HepG2 (cell line): Measurements from ENCODE around the gene SLC35F3. TPM values are rescaled to one million over a fixed set of nuclear protein-coding genes. Genes with fewer than 3 reads are reported as not detected.

Experiments
- ATAC-seq: fragments of 200-7000 bp; cut with Tn5 transposase; 3 replicates; pipeline ENCODE4 v1.9.1; 2020; ENCODE audit warnings: mild to moderate bottlenecking, moderate library complexity
- BruUV-seq: library from RNA; stranded (reverse); fragments of 400-500 nt; replicated peaks from 2 replicates; lab custom pipeline; 2021; lab: Mats Ljungman, UMichigan
- CTCF ChIA-PET: fragments of 300-600 bp; formaldehyde crosslinking; extraction: SDS; loops from one replicate; lab custom pipeline; 2021; ENCODE audit warnings: low total read pairs, inconsistent platforms, low intra/inter-chr PET ratio; lab: Yijun Ruan, JAX
- POLR2A ChIA-PET: fragments of 350-600 bp; sonication (Branson Sonifier 250); formaldehyde crosslinking; loops from one replicate; lab custom pipeline; 2020; ENCODE audit warnings: antibody characterized with exemption, inconsistent platforms; lab: Yijun Ruan, JAX
- DNase-seq: peaks from one replicate; pipeline ENCODE4 v3.0.0-alpha.2; 2015; ENCODE audit warnings: low spot score
- FAIRE-seq: peaks from 3 replicates; lab custom pipeline; 2011; peaks lifted over from hg19 to GRCh38; lab: Jason Lieb, UNC
- H2AFZ ChIP-seq: one replicate; pipeline ENCODE4 v1.6.1; 2011; ENCODE audit warnings: low read length, inconsistent platforms
- H3K27ac ChIP-seq: fragments of 300-600 bp; 3 replicates; pipeline ENCODE4 v1.8.0; 2011; ENCODE audit warnings: mixed run types, mild to moderate bottlenecking, mixed read lengths, low read length, inconsistent platforms; ENCODE audit not compliant: insufficient read depth; ENCODE audit errors: extremely low read length
- H3K27me3 ChIP-seq, 2 experiments: fragments of 200-600 bp in 1 of 2; 2 replicates in 1 of 2; 3 replicates in 1 of 2; pipeline versions ENCODE4 v1.6.0 to v1.8.0; 2011; ENCODE audit warnings: low read length in 2 of 2, mild to moderate bottlenecking in 2 of 2, moderate library complexity in 2 of 2, inconsistent platforms in 1 of 2; ENCODE audit not compliant: insufficient read depth in 2 of 2, control insufficient read depth in 1 of 2
- H3K36me3 ChIP-seq, 2 experiments: fragments of 200-600 bp in 1 of 2; replicated peaks in 1 of 2; 2 replicates in 1 of 2; 3 replicates in 1 of 2; pipeline versions ENCODE4 v1.5.1 to v1.8.0; 2011; ENCODE audit warnings: low read length in 2 of 2, inconsistent platforms in 1 of 2; ENCODE audit not compliant: insufficient read depth in 2 of 2, control insufficient read depth in 1 of 2
- H3K4me1 ChIP-seq: 2 replicates; pipeline ENCODE4 v1.5.1; 2012; ENCODE audit warnings: low read length, inconsistent platforms; ENCODE audit not compliant: insufficient read depth
- H3K4me2 ChIP-seq: 2 replicates; pipeline ENCODE4 v1.6.0; 2011; ENCODE audit warnings: low read depth, low read length, inconsistent platforms
- H3K4me3 ChIP-seq, 3 experiments: fragments of 200-600 bp in 1 of 3; sonication (generic), shearing (Covaris generic) in 1 of 3; replicated peaks in 1 of 3; 2 replicates each; pipeline ENCODE4 v1.5.1; 2011 to 2016; ENCODE audit warnings: low read length in 3 of 3, inconsistent platforms in 2 of 3, low read depth in 2 of 3, mild to moderate bottlenecking in 2 of 3, control low read depth in 1 of 3, mixed read lengths in 1 of 3; ENCODE audit not compliant: insufficient read depth in 1 of 3
- H3K79me2 ChIP-seq: one replicate; pipeline ENCODE4 v1.6.1; 2011; ENCODE audit warnings: low read length, inconsistent platforms; ENCODE audit not compliant: insufficient read depth
- H3K9ac ChIP-seq: 2 replicates; pipeline ENCODE4 v1.6.0; 2011; ENCODE audit warnings: mild to moderate bottlenecking, low read depth, low read length, inconsistent platforms; ENCODE audit not compliant: insufficient read depth
- H3K9me3 ChIP-seq: 2 replicates; pipeline ENCODE4 v1.5.1; 2012; ENCODE audit warnings: mild to moderate bottlenecking, low read length
- H4K20me1 ChIP-seq: 2 replicates; pipeline ENCODE4 v1.6.0; 2011; ENCODE audit warnings: inconsistent platforms, mild to moderate bottlenecking, low read length, moderate library complexity; ENCODE audit not compliant: insufficient read depth
- CCDC6 ChIP-seq: sonication (generic); formaldehyde crosslinking; IDR thresholded peaks from 2 replicates; pipeline ENCODE4 v1.8.1; 2022; ENCODE audit warnings: mild to moderate bottlenecking, missing genetic modification reagents, moderate library complexity
- HOXA3 ChIP-seq: sonication (generic); formaldehyde crosslinking; IDR thresholded peaks from 2 replicates; pipeline ENCODE4 v1.5.0; 2020; ENCODE audit warnings: missing genetic modification reagents
- JARID2 ChIP-seq: sonication (generic); formaldehyde crosslinking; IDR thresholded peaks from 2 replicates; pipeline ENCODE4 v1.8.1; 2023; ENCODE audit warnings: missing genetic modification reagents, inconsistent platforms; ENCODE audit not compliant: insufficient replicate concordance
- MBNL3 ChIP-seq: fragments of 250-450 bp; sonication (Bioruptor Pico); conservative IDR thresholded peaks from 2 replicates; pipeline ENCODE4 v1.8.0; 2022; ENCODE audit warnings: mild to moderate bottlenecking, inconsistent platforms
- NR3C1 ChIP-seq: sonication (generic); formaldehyde crosslinking; IDR thresholded peaks from 2 replicates; pipeline ENCODE4 v1.4.0; 2020; ENCODE audit warnings: missing genetic modification reagents
- PHF8 ChIP-seq: sonication (generic); formaldehyde crosslinking; IDR thresholded peaks from 2 replicates; pipeline ENCODE4 v1.5.0; 2020; ENCODE audit warnings: missing genetic modification reagents
- PPARG ChIP-seq: conservative IDR thresholded peaks from 2 replicates; pipeline ENCODE4 v1.6.1; 2016; ENCODE audit warnings: missing biosample characterization, missing genetic modification reagents
- SOX6 ChIP-seq, 2 experiments: fragments of 450-650 bp in 1 of 2; sonication (generic) in 1 of 2; formaldehyde crosslinking in 1 of 2; IDR thresholded peaks; 2 replicates each; pipeline versions ENCODE4 v1.4.0 to v1.6.1; 2017 to 2020; ENCODE audit warnings: antibody characterized with exemption in 1 of 2, mild to moderate bottlenecking in 1 of 2, missing genetic modification reagents in 1 of 2
- SP1 ChIP-seq, 2 experiments: fragments of 450-650 bp in 1 of 2; sonication (generic) in 1 of 2; formaldehyde crosslinking in 1 of 2; IDR thresholded peaks; 2 replicates each; pipeline versions ENCODE4 v1.4.0 to v1.6.1; 2016 to 2020; ENCODE audit warnings: missing genetic modification reagents in 1 of 2
- YY1 ChIP-seq: IDR thresholded peaks from 2 replicates; pipeline ENCODE4 v1.6.1; 2011; ENCODE audit warnings: low read length, low read depth, moderate library complexity, mild to moderate bottlenecking; ENCODE audit not compliant: insufficient read depth, insufficient replicate concordance
- WGBS: methylation state at CpG from one replicate; pipeline ENCODE4 v1.1.6; 2017; ENCODE audit warnings: low lambda C conversion rate; 5-methylcytosine and 5-hydroxymethylcytosine counted together
- in situ Hi-C: cut with HindIII; loops from 2 replicates; pipeline ENCODE4 v1.10.0; 2017; ENCODE audit warnings: low pct_unique_long_range_greater_than_20kb; ENCODE audit not compliant: extremely low pct_ligation_motif_present
- intact Hi-C: fragments of 100-400 bp; cut with micrococcal nuclease; formaldehyde crosslinking; loops from one replicate; pipeline ENCODE4 v1.10.0; 2022; ENCODE audit not compliant: unreplicated experiment
- polyA plus RNA-seq, 8 experiments: library from polyadenylated mRNA; depleted of rRNA in 3 of 8; stranded (reverse) in 7 of 8; unstranded in 1 of 8; fragments of >200 nt; fragmentation: Illumina TruSeq in 4 of 8; extraction: Trizol in 4 of 8; gene quantifications; 2 replicates each; pipeline versions ENCODE4 v1.2.1 to v1.2.3, GENCODE V29; 2011 to 2016; ENCODE audit warnings: low read depth in 4 of 8, missing spikeins in 1 of 8, mixed read lengths in 1 of 8; ENCODE audit not compliant: insufficient read depth in 1 of 8
- total RNA-seq, 5 experiments: library from RNA; depleted of rRNA; stranded (reverse); fragments of >200 nt; fragmentation: Illumina TruSeq; extraction: Trizol; gene quantifications; 2 replicates each; pipeline ENCODE4 v1.2.3, GENCODE V29; 2016; ENCODE audit warnings: low read depth in 1 of 5
- TF ChIP-seq, protein P1 (sequence below): sonication (generic); formaldehyde crosslinking; IDR thresholded peaks from 2 replicates; pipeline ENCODE4 v1.4.0; 2020; ENCODE audit warnings: mild to moderate bottlenecking, missing genetic modification reagents

SLC35F3 gene
- total and polyA plus RNA-seq, 2 of the 13 experiments (the other 11 are each of a cell fraction or from before 2014, with no cell fraction given): not detected

- TF ChIP-seq, protein P1, sequence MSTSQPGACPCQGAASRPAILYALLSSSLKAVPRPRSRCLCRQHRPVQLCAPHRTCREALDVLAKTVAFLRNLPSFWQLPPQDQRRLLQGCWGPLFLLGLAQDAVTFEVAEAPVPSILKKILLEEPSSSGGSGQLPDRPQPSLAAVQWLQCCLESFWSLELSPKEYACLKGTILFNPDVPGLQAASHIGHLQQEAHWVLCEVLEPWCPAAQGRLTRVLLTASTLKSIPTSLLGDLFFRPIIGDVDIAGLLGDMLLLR (CRISPR knock-in tag): no peak
- no peak for TF ChIP-seq YY1
- TF ChIP-seq SOX6 (IDR thresholded peaks at IDR 0.05): no peak
- no peak for TF ChIP-seq SOX6 (CRISPR knock-in tag; IDR thresholded peaks at IDR 0.05)
- no peak for TF ChIP-seq NR3C1 (CRISPR knock-in tag)
These were observed 236.5 kb downstream of the SLC35F3 start (continued) for GRCh38 chr1:234141006-234141405.

DNA sequence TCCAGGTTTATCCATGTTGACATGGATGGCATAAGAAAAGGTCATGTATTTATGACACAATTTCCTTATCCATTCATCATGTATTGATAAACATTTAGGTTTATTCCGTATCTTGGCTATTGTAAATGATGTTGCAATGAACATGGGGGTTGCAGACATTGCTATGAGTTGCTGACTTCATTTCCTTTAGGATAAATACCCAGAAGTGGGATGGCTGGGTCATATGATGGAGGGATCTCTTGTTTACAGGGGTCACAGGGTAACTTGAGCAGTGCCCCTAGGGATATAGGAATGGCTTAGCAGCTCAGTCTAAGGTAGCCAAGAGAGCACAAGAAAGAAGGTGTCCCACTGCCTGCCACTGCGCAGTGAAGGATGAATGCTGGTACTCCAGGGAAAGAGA, 239.2 kb downstream of the SLC35F3 start:
- H3K36me3 ChIP-seq: no peaks in the 10 kb centered on the region
- DNase-seq (no peak), ATAC-seq (no peak), FAIRE-seq (no peak)
- no peak overlapping the region for H3K4me3 ChIP-seq
- H3K4me2 ChIP-seq: no peak overlapping the region
- in situ Hi-C loops (loop anchor here (25.0 kb wide), 1 partner anchor 169 kb away; no protein-coding TSS in a partner anchor), intact Hi-C loops (no loop called here)
- H3K9me3 ChIP-seq: 0 out of 2 replicates have a peak, but pooled peaks cover 5% of the 10 kb centered on the region
- H2AFZ ChIP-seq: no peak overlapping the region
- no peaks in the 10 kb centered on the region for H3K4me1 ChIP-seq
- no peak overlapping the region for H3K9ac ChIP-seq
- no TSS peak for BruUV-seq
- no peak overlapping the region for H3K27ac ChIP-seq
- 50% methylated on average over 2 of the region's 2 CpGs for WGBS
- peaks cover 0 to 3% of the 10 kb centered on the region in 2 experiments; a peak in 2 of 5 replicates for H3K27me3 ChIP-seq
- no peak for TF ChIP-seq SP1 (IDR thresholded peaks at IDR 0.05)
- TF ChIP-seq SP1 (CRISPR knock-in tag; IDR thresholded peaks at IDR 0.05): no peak
- TF ChIP-seq HOXA3 (CRISPR knock-in tag): no peak
- TF ChIP-seq CCDC6: no peak
- no peak for TF ChIP-seq MBNL3 (CRISPR knock-in tag)
- TF ChIP-seq PHF8: no peak
- TF ChIP-seq PPARG (CRISPR knock-in tag): no peak
- no peak for TF ChIP-seq JARID2
- H3K79me2 ChIP-seq: no peaks in the 10 kb centered on the region
- POLR2A ChIA-PET: no interaction called here
- CTCF ChIA-PET: no interaction called here
- no peaks in the 10 kb centered on the region for H4K20me1 ChIP-seq
